Measurements from ENCODE around the gene THADA.

THADA gene

GRCh38 chr2:43435746-43436145 is 160.1 kb downstream of the THADA start:
- DNase-seq, result no peak

GRCh38 chr2:43430489-43430888 is 165.3 kb downstream of the THADA start:
- DNase-seq, result no peak

GRCh38 chr2:43429369-43429768 is 166.5 kb downstream of the THADA start:
- DNase-seq, result no peak

- no peak for DNase-seq
Measured at GRCh38 chr2:43427032-43427424, 168.8 kb downstream of the THADA start.

GRCh38 chr2:43426305-43427031 is 169.4 kb downstream of the THADA start:
- DNase-seq, result no peak

GRCh38 chr2:43425659-43426058 is 170.2 kb downstream of the THADA start:
- DNase-seq, result no peak

GRCh38 chr2:43424262-43425207 is 171.3 kb downstream of the THADA start:
- DNase-seq, result no peak

- DNase-seq, result no peak
Measured at GRCh38 chr2:43423941-43424261, 171.9 kb downstream of the THADA start.

- DNase-seq, result no peak
Measured at GRCh38 chr2:43421194-43421593, 174.6 kb downstream of the THADA start.

GRCh38 chr2:43420389-43420801 is 175.4 kb downstream of the THADA start:
- DNase-seq, result no peak

GRCh38 chr2:43419876-43420275 is 176.0 kb downstream of the THADA start:
- no peak for DNase-seq

- DNase-seq, result no peak
Measured at GRCh38 chr2:43419243-43419642, 176.6 kb downstream of the THADA start.

GRCh38 chr2:43418680-43419079 is 177.2 kb downstream of the THADA start:
- no peak for DNase-seq

GRCh38 chr2:43417300-43417699 is 178.5 kb downstream of the THADA start:
- no peak for DNase-seq

GRCh38 chr2:43415592-43415991 is 180.2 kb downstream of the THADA start:
- DNase-seq, result no peak

GRCh38 chr2:43414586-43415135 is 181.2 kb downstream of the THADA start:
- DNase-seq, result no peak

- DNase-seq, result no peak
Measured at GRCh38 chr2:43414033-43414432, 181.8 kb downstream of the THADA start.

GRCh38 chr2:43412114-43412753 is 183.6 kb downstream of the THADA start:
- DNase-seq, result no peak

GRCh38 chr2:43410055-43410604 is 185.7 kb downstream of the THADA start:
- DNase-seq, result no peak

- DNase-seq, result no peak
Measured at GRCh38 chr2:43408407-43409160, 187.3 kb downstream of the THADA start.

GRCh38 chr2:43407935-43408334 is 187.9 kb downstream of the THADA start:
- no peak for DNase-seq

GRCh38 chr2:43406651-43407279 is 189.1 kb downstream of the THADA start:
- no peak for DNase-seq

Data from left hindlimb (tissue), 1 donor.